HFFc6 (cell line): ENCODE measurements around the gene CCDC148. TPM values are rescaled to one million over a fixed set of nuclear protein-coding genes. Genes with fewer than 3 reads are reported as not detected.
"Not testable (repeated sequence)": the region's sequence is repeated elsewhere in the genome, so short reads cannot be mapped to it uniquely, and the experiment has no call there.

Experiments used
- DNase-seq: peaks from one replicate; pipeline ENCODE4 v3.0.0-alpha.2; 2018
- H3K27ac Mint-ChIP-seq: 2 replicates; pipeline ENCODE4 v1.8.0; 2020; ENCODE audit warnings: mild to moderate bottlenecking, mixed read lengths
- H3K27me3 Mint-ChIP-seq: 2 replicates; pipeline ENCODE4 v1.8.0; 2021; ENCODE audit warnings: mild to moderate bottlenecking, moderate library complexity, mixed read lengths; ENCODE audit not compliant: insufficient read depth
- H3K36me3 Mint-ChIP-seq: 2 replicates; pipeline ENCODE4 v1.8.0; 2021; ENCODE audit warnings: low read depth, mixed read lengths
- H3K4me1 Mint-ChIP-seq: 2 replicates; pipeline ENCODE4 v1.8.0; 2020; ENCODE audit warnings: low read depth, mixed read lengths
- H3K4me3 Mint-ChIP-seq: 2 replicates; pipeline ENCODE4 v1.8.0; 2020; ENCODE audit warnings: mild to moderate bottlenecking, moderate library complexity, mixed read lengths
- H3K9me3 Mint-ChIP-seq: 2 replicates; pipeline ENCODE4 v1.8.0; 2020; ENCODE audit warnings: mild to moderate bottlenecking, mixed read lengths
- total RNA-seq, 6 experiments: library from RNA; stranded (reverse); fragmentation: NEBNext Ultra II Directional; extraction: Animal tissue kit (Norgen Biotek cat#: 25700); gene quantifications; 2 replicates in 1 of 6; 3 replicates in 5 of 6; pipeline ENCODE4 v1.2.3, GENCODE V29; 2021
- TF ChIP-seq, protein P1 (sequence below): fragments of 200-600 bp; sonication (generic); IDR thresholded peaks from 2 replicates; pipeline ENCODE4 v1.5.0; 2021; ENCODE audit warnings: antibody characterized with exemption, mild to moderate bottlenecking

CCDC148 gene
- total RNA-seq, 6 experiments from 2014 or later, result 0.66 to 1.3 (median 0.84) TPM

DNA sequence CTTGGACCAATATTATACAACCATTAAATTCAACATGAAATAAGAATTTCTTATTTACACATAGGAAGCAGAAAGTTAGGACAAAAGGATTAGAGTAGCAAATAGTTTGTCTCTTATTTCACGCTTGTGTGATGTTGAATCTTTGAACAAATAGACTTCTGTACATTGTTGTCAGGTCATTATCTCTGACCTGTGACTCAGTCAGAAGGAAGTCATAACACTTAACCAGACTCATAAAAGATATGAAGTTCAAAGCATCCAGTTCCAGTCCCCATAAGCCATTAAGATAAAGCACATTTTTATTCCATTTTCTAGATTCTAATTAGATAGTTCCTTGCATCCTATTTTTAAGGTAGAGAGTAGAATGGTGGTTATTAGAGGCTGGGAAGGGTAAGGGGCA, 224.1 kb downstream of the CCDC148 start:
- no peak overlapping the region for H3K4me3 Mint-ChIP-seq
- H3K27ac Mint-ChIP-seq, result no peak overlapping the region
- no peaks in the 10 kb centered on the region for H3K36me3 Mint-ChIP-seq
- DNase-seq, result no peak
- peaks cover 5% of the 10 kb centered on the region; the same call in 1 of the 2 replicates for H3K4me1 Mint-ChIP-seq
- H3K27me3 Mint-ChIP-seq, result peaks cover 3% of the 10 kb centered on the region
- no peaks in the 10 kb centered on the region for H3K9me3 Mint-ChIP-seq
- TF ChIP-seq, protein P1, sequence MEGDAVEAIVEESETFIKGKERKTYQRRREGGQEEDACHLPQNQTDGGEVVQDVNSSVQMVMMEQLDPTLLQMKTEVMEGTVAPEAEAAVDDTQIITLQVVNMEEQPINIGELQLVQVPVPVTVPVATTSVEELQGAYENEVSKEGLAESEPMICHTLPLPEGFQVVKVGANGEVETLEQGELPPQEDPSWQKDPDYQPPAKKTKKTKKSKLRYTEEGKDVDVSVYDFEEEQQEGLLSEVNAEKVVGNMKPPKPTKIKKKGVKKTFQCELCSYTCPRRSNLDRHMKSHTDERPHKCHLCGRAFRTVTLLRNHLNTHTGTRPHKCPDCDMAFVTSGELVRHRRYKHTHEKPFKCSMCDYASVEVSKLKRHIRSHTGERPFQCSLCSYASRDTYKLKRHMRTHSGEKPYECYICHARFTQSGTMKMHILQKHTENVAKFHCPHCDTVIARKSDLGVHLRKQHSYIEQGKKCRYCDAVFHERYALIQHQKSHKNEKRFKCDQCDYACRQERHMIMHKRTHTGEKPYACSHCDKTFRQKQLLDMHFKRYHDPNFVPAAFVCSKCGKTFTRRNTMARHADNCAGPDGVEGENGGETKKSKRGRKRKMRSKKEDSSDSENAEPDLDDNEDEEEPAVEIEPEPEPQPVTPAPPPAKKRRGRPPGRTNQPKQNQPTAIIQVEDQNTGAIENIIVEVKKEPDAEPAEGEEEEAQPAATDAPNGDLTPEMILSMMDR, result no peak

DNA sequence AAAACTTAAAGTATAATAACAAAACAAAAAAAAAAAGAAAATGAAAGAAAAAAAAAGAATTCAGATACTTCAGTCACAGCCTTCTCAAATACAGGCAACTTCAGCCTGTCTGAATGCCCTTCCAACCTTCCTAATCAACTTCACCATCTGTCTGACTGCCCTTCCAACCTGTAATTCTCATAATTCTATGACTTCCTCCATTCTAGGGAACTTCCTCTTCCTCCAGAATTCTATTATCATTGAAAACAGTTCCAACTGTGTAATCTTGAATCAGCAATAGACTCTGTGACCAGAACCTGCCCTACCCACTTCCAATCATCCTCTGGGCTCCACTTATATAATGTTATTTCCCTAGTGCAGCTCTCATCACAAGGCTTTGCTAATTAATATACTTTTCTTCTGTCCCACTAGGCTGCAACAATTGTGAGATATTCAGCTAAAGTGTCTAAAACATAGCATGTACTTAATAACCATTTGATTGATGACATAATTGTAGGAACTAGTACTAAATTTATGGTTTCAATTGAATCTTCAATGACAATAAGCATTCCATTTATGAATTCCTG, 227.5 kb downstream of the CCDC148 start:
- Mint-ChIP-seq H3K27ac (no peak overlapping the region), H3K4me3 (no peak overlapping the region), H3K4me1 (peaks cover 5% of the 10 kb centered on the region; the same call in 1 of the 2 replicates), H3K36me3 (no peaks in the 10 kb centered on the region), H3K27me3 (0 out of 2 replicates have a peak, but pooled peaks cover 3% of the 10 kb centered on the region), H3K9me3 (no peaks in the 10 kb centered on the region)
- TF ChIP-seq, protein P1, result no peak
- no peak for DNase-seq

- not testable (repeated sequence) for H3K27ac Mint-ChIP-seq, H3K27me3 Mint-ChIP-seq, H3K4me3 Mint-ChIP-seq, DNase-seq, H3K36me3 Mint-ChIP-seq, H3K4me1 Mint-ChIP-seq, H3K9me3 Mint-ChIP-seq
These were observed 233.5 kb downstream of the CCDC148 start for GRCh38 chr2:158223066-158223465.

DNA sequence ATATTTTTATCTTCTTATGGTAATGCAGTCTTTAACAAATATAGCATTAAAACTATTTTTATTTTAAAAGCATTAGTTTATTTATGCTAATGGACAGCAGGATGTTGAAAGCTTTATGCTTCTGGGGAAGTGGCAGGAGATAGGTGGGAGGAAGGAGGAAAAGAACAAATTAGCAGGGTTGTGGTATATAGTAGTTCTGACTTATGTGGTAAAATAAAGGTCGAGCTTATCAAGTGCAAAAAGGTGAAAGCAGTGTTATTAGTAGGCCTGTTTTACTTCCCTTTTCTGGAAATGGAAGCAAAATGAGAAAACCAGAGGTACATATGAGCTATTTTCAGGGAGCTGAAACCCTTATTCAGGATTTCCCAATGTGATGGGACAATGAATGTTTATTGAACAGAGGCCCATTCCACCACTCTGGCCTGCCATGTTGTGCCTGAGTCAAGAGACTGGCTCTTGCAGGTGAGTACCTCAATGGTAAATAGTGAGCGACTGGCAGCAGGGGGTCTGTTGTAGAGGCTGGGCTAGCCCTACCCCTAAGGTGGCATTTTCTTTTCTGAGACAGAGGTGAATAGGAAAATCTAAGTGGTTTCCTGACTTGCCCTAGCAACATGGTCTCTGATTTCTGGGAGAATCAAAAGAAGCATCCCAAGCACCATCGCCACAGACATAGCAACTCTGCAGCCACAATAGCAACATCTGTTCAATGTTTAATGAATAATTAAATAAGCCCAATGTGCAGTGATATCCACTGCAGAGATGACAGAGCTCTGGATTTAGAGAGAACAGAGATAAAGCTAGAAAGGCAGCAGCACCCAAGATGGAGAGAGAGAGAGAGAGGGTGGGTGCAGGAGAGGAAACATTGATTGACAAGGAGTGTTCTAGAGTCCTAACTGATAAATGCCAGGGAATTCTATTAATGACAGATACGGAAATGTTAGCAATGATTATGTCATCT, 235.2 kb downstream of the CCDC148 start:
- Mint-ChIP-seq H3K27ac (no peak overlapping the region), H3K4me3 (no peak overlapping the region), H3K9me3 (no peaks in the 10 kb centered on the region), H3K36me3 (no peaks in the 10 kb centered on the region), H3K27me3 (peaks cover 7% of the 10 kb centered on the region; the same call in 1 of the 2 replicates), H3K4me1 (no peaks in the 10 kb centered on the region)
- DNase-seq, result no peak
- TF ChIP-seq, protein P1, result no peak

DNA sequence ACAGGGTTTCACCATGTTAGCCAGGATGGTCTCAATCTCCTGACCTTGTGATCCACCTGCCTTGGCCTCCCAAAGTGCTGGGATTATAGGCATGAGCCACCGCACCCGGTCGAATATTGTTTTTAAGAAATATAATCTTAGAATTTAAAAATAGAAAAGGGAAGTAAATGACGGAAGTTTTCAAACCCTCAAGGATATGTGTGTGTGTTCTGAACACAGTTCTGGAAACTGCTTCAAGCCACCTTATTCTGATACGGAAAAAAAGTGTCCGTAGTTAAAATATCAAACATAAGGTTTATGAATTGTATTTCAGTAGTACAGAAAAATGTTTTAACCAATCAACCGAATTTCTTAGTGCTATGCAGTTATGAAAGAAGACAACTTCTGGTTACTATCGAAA, 239.0 kb downstream of the CCDC148 start:
- no peak overlapping the region for H3K27ac Mint-ChIP-seq
- peaks cover 6% of the 10 kb centered on the region; the same call in 1 of the 2 replicates for H3K4me1 Mint-ChIP-seq
- H3K9me3 Mint-ChIP-seq, result no peaks in the 10 kb centered on the region
- no peak overlapping the region for H3K4me3 Mint-ChIP-seq
- no peaks in the 10 kb centered on the region for H3K36me3 Mint-ChIP-seq
- H3K27me3 Mint-ChIP-seq, result peaks cover under 1% of the 10 kb centered on the region; the same call in 1 of the 2 replicates
- DNase-seq, result no peak
- TF ChIP-seq, protein P1, result no peak

- Mint-ChIP-seq H3K27ac (no peak overlapping the region), H3K4me3 (no peak overlapping the region), H3K27me3 (no peaks in the 10 kb centered on the region), H3K4me1 (peaks cover 6% of the 10 kb centered on the region; the same call in 1 of the 2 replicates), H3K36me3 (no peaks in the 10 kb centered on the region), H3K9me3 (no peaks in the 10 kb centered on the region)
- DNase-seq, result no peak
- TF ChIP-seq, protein P1, result no peak
These were observed 242.1 kb downstream of the CCDC148 start for GRCh38 chr2:158214431-158214830.
